Measurements from ENCODE around the gene CTNND1. TPM values are rescaled to one million over a fixed set of nuclear protein-coding genes. Genes with fewer than 3 reads are reported as not detected.

CTNND1 gene
- total and polyA plus RNA-seq, 9 of the 15 experiments (the other 6 are each of a cell fraction or from before 2014, with no cell fraction given): 11.1 to 74.0 (median 43.3) TPM

DNA sequence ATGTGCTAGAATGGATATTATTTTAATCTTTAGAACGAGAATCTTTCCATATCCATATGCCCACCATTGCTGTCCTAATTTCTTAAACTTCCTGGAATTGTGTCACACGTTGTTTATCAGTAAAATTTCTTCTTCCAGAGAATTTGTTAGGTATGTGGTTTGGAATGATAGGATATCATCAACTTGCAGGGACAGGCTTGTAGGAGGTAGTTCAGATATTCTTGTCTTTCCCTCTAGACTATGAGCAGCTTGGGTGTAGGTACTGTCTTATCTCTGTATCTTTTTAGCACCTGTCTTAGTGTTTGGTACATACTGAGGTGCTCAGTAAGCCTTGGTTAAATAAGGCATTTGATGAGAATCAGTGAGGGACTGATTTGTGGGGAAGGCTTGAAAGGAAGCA lies 3.4 kb downstream of the CTNND1 start (continued):
- TF ChIP-seq MBD2 (IDR thresholded peaks at IDR 0.05; ENCODE audit: borderline replicate concordance, low read depth): no peak
- no peak for TF ChIP-seq DACH1 (IDR thresholded peaks at IDR 0.05; ENCODE audit: partially characterized antibody)
- no peak for TF ChIP-seq ZNF311 (CRISPR knock-in tag; IDR thresholded peaks at IDR 0.05)
- no peak for TF ChIP-seq NFATC3 (IDR thresholded peaks at IDR 0.05)
- TF ChIP-seq, protein P1, sequence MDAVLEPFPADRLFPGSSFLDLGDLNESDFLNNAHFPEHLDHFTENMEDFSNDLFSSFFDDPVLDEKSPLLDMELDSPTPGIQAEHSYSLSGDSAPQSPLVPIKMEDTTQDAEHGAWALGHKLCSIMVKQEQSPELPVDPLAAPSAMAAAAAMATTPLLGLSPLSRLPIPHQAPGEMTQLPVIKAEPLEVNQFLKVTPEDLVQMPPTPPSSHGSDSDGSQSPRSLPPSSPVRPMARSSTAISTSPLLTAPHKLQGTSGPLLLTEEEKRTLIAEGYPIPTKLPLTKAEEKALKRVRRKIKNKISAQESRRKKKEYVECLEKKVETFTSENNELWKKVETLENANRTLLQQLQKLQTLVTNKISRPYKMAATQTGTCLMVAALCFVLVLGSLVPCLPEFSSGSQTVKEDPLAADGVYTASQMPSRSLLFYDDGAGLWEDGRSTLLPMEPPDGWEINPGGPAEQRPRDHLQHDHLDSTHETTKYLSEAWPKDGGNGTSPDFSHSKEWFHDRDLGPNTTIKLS (IDR thresholded peaks at IDR 0.05; ENCODE audit: borderline replicate concordance, low read depth): no peak
- no peak for TF ChIP-seq ASH1L (IDR thresholded peaks at IDR 0.05; ENCODE audit: borderline replicate concordance, low read depth, partially characterized antibody)
- no peak for TF ChIP-seq ZNF778 (CRISPR knock-in tag; IDR thresholded peaks at IDR 0.05)
- peak; percentile 61 for TF ChIP-seq FOXM1 (IDR thresholded peaks at IDR 0.05; ENCODE audit: low read depth)
- TF ChIP-seq FOXM1 (CRISPR knock-in tag; IDR thresholded peaks at IDR 0.05; ENCODE audit: low read depth): no peak
- TF ChIP-seq ZNF24 (IDR thresholded peaks at IDR 0.05): no peak
- no peak for TF ChIP-seq ZBTB8A (IDR thresholded peaks at IDR 0.05; ENCODE audit: partially characterized antibody)
- TF ChIP-seq EHMT2 (IDR thresholded peaks at IDR 0.05): no peak
- TF ChIP-seq, protein P2, sequence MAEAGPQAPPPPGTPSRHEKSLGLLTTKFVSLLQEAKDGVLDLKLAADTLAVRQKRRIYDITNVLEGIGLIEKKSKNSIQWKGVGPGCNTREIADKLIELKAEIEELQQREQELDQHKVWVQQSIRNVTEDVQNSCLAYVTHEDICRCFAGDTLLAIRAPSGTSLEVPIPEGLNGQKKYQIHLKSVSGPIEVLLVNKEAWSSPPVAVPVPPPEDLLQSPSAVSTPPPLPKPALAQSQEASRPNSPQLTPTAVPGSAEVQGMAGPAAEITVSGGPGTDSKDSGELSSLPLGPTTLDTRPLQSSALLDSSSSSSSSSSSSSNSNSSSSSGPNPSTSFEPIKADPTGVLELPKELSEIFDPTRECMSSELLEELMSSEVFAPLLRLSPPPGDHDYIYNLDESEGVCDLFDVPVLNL (CRISPR knock-in tag; IDR thresholded peaks at IDR 0.05; ENCODE audit: low read depth): no peak
- TF ChIP-seq, protein P3, sequence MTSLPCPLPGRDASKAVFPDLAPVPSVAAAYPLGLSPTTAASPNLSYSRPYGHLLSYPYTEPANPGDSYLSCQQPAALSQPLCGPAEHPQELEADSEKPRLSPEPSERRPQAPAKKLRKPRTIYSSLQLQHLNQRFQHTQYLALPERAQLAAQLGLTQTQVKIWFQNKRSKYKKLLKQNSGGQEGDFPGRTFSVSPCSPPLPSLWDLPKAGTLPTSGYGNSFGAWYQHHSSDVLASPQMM (CRISPR knock-in tag; IDR thresholded peaks at IDR 0.05): no peak
- TF ChIP-seq, protein P4, sequence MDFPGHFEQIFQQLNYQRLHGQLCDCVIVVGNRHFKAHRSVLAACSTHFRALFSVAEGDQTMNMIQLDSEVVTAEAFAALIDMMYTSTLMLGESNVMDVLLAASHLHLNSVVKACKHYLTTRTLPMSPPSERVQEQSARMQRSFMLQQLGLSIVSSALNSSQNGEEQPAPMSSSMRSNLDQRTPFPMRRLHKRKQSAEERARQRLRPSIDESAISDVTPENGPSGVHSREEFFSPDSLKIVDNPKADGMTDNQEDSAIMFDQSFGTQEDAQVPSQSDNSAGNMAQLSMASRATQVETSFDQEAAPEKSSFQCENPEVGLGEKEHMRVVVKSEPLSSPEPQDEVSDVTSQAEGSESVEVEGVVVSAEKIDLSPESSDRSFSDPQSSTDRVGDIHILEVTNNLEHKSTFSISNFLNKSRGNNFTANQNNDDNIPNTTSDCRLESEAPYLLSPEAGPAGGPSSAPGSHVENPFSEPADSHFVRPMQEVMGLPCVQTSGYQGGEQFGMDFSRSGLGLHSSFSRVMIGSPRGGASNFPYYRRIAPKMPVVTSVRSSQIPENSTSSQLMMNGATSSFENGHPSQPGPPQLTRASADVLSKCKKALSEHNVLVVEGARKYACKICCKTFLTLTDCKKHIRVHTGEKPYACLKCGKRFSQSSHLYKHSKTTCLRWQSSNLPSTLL (IDR thresholded peaks at IDR 0.05): no peak
- TF ChIP-seq, protein P5, sequence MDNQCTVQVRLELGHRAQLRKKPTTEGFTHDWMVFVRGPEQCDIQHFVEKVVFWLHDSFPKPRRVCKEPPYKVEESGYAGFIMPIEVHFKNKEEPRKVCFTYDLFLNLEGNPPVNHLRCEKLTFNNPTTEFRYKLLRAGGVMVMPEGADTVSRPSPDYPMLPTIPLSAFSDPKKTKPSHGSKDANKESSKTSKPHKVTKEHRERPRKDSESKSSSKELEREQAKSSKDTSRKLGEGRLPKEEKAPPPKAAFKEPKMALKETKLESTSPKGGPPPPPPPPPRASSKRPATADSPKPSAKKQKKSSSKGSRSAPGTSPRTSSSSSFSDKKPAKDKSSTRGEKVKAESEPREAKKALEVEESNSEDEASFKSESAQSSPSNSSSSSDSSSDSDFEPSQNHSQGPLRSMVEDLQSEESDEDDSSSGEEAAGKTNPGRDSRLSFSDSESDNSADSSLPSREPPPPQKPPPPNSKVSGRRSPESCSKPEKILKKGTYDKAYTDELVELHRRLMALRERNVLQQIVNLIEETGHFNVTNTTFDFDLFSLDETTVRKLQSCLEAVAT (IDR thresholded peaks at IDR 0.05): no peak
- TF ChIP-seq, protein P6, sequence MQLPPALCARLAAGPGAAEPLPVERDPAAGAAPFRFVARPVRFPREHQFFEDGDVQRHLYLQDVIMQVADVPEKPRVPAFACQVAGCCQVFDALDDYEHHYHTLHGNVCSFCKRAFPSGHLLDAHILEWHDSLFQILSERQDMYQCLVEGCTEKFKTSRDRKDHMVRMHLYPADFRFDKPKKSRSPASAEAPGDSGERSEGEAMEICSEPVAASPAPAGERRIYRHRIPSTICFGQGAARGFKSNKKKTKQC (CRISPR knock-in tag; IDR thresholded peaks at IDR 0.05): no peak
- TF ChIP-seq NFIC (IDR thresholded peaks at IDR 0.05): peak; percentile 58
- TF ChIP-seq, protein P7, sequence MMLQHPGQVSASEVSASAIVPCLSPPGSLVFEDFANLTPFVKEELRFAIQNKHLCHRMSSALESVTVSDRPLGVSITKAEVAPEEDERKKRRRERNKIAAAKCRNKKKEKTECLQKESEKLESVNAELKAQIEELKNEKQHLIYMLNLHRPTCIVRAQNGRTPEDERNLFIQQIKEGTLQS (IDR thresholded peaks at IDR 0.05): no peak
- TF ChIP-seq, protein P7 (CRISPR knock-in tag; conservative IDR thresholded peaks at IDR 0.05): no peak
- TF ChIP-seq XRCC3 (IDR thresholded peaks at IDR 0.05): no peak
- TF ChIP-seq, protein P8, sequence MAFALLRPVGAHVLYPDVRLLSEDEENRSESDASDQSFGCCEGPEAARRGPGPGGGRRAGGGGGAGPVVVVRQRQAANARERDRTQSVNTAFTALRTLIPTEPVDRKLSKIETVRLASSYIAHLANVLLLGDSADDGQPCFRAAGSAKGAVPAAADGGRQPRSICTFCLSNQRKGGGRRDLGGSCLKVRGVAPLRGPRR (CRISPR knock-in tag; IDR thresholded peaks at IDR 0.05): no peak

Measured in K562 (cell line).